GM19240 (cell line): ENCODE measurements around the gene NRXN3.
"Not testable (repeated sequence)": the region's sequence is repeated elsewhere in the genome, so short reads cannot be mapped to it uniquely, and the experiment has no call there.

Experiments used
- DNase-seq: peaks from one replicate; pipeline ENCODE4 v3.0.0; 2011; ENCODE audit warnings: low spot score; ENCODE audit not compliant: insufficient read length

The NRXN3 gene

DNA sequence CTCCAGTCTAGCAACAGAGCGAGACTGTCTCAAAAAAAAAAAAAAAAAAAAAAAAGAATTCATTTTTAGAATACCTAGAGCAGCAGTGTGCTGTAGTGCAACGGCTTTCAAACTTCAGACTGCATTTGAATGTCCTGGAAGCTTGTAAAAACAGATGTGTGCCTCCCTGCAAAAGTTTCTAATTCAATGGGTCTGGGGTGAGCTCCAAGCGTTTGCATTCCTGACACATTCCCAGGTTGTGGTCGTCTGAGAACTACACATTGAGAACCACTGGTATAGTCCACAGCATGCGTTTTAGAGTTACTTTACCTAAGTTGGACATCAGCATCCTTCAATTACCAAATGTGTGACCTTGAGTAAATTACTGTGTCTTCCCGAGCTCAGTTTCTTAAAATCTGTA lies 816.8 kb downstream of the NRXN3 start:
- DNase-seq, result no peak

DNA sequence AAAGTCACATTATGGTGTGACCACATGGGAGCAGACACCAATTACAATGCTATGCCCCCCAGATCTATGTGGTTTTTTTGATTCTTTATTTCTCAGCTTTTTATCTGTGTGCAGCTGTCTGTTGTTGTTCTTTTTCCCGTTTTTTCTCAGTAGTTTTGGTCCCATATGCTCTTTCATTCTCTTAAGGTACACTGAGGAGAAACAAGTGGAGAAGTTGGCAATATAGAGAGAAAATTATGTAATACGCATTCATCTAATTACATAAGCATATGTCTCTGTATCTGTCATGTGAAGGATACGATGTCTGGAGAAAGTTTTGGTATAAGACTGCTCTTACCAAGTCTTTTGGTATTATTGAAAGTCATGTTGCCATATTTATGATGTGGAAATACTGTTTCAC lies 819.0 kb downstream of the NRXN3 start:
- DNase-seq, result no peak

GRCh38 chr14:78992867-78993266 lies 822.7 kb downstream of the NRXN3 start:
- DNase-seq, result no peak

GRCh38 chr14:78997811-78998210 lies 827.6 kb downstream of the NRXN3 start:
- DNase-seq, result no peak

DNA sequence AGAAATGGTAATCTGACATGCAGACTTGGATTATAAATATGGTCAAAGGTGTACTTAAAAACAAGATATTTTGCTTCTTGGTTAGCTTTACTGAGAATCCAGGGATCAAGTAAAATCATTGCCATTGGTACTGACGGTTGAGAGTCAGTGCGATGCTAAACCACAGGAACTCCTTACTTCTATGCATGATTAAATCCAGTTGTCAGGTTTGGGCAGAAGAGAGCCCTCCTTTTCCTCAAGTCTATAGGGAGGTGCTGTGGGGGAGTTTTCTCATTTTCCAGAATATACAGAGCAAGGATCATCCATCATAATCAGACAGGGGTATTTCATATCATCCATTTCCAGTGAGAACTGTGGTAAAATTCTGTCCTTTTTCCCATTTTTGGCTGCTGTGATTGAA lies 839.1 kb downstream of the NRXN3 start:
- DNase-seq, result no peak

GRCh38 chr14:79011091-79011919 lies 841.1 kb downstream of the NRXN3 start:
- no peak for DNase-seq

- DNase-seq, result no peak
Measured at GRCh38 chr14:79011920-79012204, 841.7 kb downstream of the NRXN3 start.

GRCh38 chr14:79016828-79017505 lies 846.8 kb downstream of the NRXN3 start:
- no peak for DNase-seq

DNA sequence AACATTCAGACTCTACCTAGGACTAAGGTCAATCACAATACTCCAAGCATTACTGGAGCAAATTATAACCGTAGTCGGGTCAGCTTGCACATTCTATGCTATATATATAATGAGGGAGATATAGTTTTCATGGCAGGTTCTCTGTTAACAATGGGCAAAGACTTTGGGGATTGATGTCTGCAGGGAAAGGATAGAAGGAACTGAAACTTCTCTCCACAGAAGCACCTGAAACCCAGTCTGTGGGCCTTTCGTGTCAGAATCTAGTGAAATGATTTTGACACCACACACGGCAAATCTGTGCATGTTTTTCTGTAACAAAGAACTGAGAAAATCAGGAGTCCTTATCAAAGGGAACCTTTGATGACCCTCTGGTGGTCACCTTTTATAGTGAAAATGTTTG lies 847.4 kb downstream of the NRXN3 start:
- no peak for DNase-seq

- no peak for DNase-seq
Measured at GRCh38 chr14:79018836-79019235, 848.7 kb downstream of the NRXN3 start.

DNA sequence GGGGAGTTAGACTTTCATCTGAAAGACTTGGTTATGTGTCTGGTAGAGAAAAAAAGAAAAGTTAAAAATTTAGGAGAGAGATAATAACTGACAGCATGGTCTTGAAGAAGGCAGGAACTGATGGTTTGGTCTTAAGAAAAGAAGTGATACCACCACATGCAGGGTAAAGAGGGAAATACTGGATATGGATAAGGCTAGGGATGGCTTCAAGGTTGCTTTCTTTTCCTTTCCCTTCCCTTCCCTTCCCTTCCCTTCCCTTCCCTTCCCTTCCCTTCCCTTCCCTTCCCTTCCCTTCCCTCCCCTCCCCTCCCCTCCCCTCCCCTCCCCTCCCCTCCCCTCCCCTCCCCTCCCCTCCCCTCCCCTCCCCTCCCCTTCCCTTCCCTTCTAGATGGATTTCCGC lies 849.7 kb downstream of the NRXN3 start:
- not testable (repeated sequence) for DNase-seq

GRCh38 chr14:79021766-79022165 lies 851.6 kb downstream of the NRXN3 start:
- no peak for DNase-seq

GRCh38 chr14:79027138-79027537 lies 857.0 kb downstream of the NRXN3 start:
- no peak for DNase-seq

GRCh38 chr14:79028281-79028680 lies 858.1 kb downstream of the NRXN3 start:
- no peak for DNase-seq

DNA sequence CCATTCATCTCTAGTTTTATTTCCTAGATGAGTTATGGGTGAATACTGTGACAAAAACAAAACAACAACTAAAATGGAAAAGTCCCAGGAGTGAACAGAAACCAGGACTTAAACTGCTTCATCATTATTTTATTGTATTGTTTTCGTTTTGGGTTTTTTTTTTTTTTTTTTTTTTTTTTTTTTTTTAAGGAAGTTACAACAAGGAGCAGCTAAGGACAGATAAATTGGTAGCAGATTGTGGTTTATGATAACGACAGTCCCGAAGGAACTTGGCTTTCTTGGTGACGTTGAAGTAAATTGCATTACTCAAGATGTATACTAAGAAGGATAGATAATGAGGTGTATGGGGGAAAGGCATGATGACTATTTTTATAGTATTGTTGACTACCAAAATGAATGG lies 866.3 kb downstream of the NRXN3 start:
- no peak for DNase-seq

- no peak for DNase-seq
Measured at GRCh38 chr14:79037106-79037505, 866.9 kb downstream of the NRXN3 start.

DNA sequence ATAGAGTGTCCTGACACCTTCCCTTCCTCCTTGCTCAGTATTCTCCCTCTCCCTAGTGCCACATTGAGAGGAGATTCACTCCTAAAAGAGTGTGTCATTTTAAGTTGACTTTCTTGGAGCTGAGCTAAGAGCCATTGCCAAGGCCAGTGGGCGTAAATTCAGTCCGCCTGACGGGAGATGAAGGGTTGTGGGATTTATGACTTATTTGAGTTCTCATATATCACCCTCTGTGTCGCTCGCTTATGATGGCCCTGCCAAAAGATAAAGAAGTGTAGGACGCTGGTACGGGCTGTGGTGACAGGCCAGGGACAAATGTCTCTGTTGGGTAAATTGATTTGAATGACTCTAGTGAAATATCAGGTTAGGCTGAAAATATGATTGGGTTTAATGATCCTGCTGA lies 867.4 kb downstream of the NRXN3 start:
- DNase-seq, result no peak

GRCh38 chr14:79040790-79041189 lies 870.6 kb downstream of the NRXN3 start:
- no peak for DNase-seq

GRCh38 chr14:79043194-79043889 lies 873.2 kb downstream of the NRXN3 start:
- no peak for DNase-seq

- no peak for DNase-seq
Measured at GRCh38 chr14:79044894-79045624, 874.9 kb downstream of the NRXN3 start.

DNA sequence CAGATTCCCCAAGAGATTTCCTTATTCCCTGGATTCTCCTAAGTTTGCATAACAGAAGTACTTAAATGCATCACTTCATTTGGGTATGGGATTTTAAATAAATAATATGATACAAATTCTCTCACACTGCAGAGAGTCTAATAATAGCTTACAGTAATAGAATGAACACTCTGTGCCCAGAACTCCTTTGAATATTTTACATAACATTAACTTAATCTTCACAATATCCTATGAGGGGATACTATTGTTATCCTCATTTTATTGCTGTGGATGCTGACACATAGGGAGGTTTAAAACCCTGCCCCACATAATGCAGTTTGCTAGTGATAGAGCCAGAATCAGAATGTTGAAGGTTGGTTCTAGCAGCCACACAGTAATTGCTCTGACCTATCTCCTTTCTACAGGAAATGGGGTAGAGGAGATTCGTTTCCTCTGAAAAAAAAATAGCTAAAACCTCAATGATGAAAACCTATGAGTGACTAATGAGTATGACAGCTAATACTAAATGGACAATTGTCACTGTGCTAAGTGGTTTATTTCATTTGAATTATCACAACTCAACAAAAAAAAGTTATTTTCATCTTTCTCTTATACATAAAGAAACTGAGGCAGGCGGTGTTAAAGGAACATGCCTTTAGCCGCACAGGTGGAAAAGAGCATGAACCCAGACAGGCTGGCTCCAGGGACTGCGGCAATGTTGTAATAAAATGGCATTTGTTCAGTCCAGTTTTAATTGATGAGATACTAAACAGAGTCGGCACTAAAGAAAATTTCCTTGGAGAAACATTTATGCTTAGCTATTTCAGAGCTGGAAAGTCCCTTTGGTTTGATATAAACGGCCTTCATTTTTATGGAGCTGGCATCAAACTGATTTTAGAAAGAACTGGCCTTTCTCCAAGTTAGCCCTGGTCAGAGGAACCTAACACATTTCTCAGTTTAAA lies 880.9 kb downstream of the NRXN3 start:
- no peak for DNase-seq
